ENCODE data around the gene PLD1. TPM values are rescaled to one million over a fixed set of nuclear protein-coding genes. Genes with fewer than 3 reads are reported as not detected.

The PLD1 gene
- total and polyA plus RNA-seq, 10 of the 15 experiments (the other 5 are each of a cell fraction or from before 2014, with no cell fraction given) = 2.9 to 108 (median 3.6) TPM

GRCh38 chr3:171806200-171807128 is 3.8 kb downstream of the PLD1 start (continued):
- TF ChIP-seq NKRF (conservative IDR thresholded peaks at IDR 0.05) (0 out of 2 replicates have a peak, but pooled peaks have one; percentile 10), ZNF384 (IDR thresholded peaks at IDR 0.05; ENCODE audit: borderline replicate concordance, low read depth, low read length) (no peak), SPI1 (IDR thresholded peaks at IDR 0.05; ENCODE audit: borderline replicate concordance, insufficient read depth, low read depth, low read length) (no peak), POLR2A (IDR thresholded peaks at IDR 0.05; ENCODE audit: low read depth, low read length) (no peak), SMAD1 (IDR thresholded peaks at IDR 0.05; ENCODE audit: low read depth, partially characterized antibody) (peak; percentile 20), ATF2 (IDR thresholded peaks at IDR 0.05; ENCODE audit: low read length) (no peak), RUNX3 (IDR thresholded peaks at IDR 0.05; ENCODE audit: low read length) (no peak), ZBTB40 (IDR thresholded peaks at IDR 0.05; ENCODE audit: borderline replicate concordance) (no peak; the same call in 1 of the 2 replicates)

Data from GM12878 (cell line).